B cell (primary cell): ENCODE measurements around the gene PTS. TPM values are rescaled to one million over a fixed set of nuclear protein-coding genes. Genes with fewer than 3 reads are reported as not detected.

Source experiments
- ATAC-seq: fragments of 200-7000 bp; cut with Tn5 transposase; one replicate; pipeline ENCODE4 v1.10.0; 2021; ENCODE audit warnings: low read depth, mild to moderate bottlenecking, moderate number of reproducible peaks, moderate library complexity
- CTCF ChIA-PET: fragments of 350-600 bp; sonication (Branson Sonifier 250); formaldehyde crosslinking; loops from one replicate; lab custom pipeline; 2021; ENCODE audit warnings: antibody characterized with exemption, inconsistent platforms; lab: Charles Lee
- POLR2A ChIA-PET: fragments of 350-600 bp; sonication (Branson Sonifier 250); formaldehyde crosslinking; loops from one replicate; lab custom pipeline; 2021; ENCODE audit warnings: antibody characterized with exemption; lab: Charles Lee
- DNase-seq: peaks from one replicate; pipeline ENCODE4 v3.0.0; 2013
- H2AFZ ChIP-seq: 2 replicates; pipeline ENCODE4 v1.6.1; 2012; ENCODE audit warnings: mild to moderate bottlenecking, low read depth, low read length; ENCODE audit not compliant: insufficient read depth, poor library complexity, severe bottlenecking
- H3K27ac ChIP-seq, 2 donors: 1 replicate in 1 of 2; 2 replicates in 1 of 2; pipeline ENCODE4 v1.5.1; 2012 to 2013; ENCODE audit warnings: low read length in 2 of 2, mild to moderate bottlenecking in 2 of 2, moderate library complexity in 1 of 2
- H3K27me3 ChIP-seq, 4 experiments: fragments of 200-600 bp in 1 of 4; sonication (generic) in 1 of 4; replicated peaks in 1 of 4; 1 replicate in 2 of 4; 2 replicates in 2 of 4; pipeline versions ENCODE4 v1.6.1 to v1.7.0; 2013 to 2016; ENCODE audit warnings: low read length in 3 of 4, mild to moderate bottlenecking in 2 of 4, mixed read lengths in 1 of 4, moderate library complexity in 1 of 4; ENCODE audit not compliant: insufficient read depth in 4 of 4, control insufficient read depth in 3 of 4; ENCODE audit errors: control extremely low read depth in 1 of 4
- H3K36me3 ChIP-seq, 2 experiments: replicated peaks in 1 of 2; 1 replicate in 1 of 2; 2 replicates in 1 of 2; pipeline versions ENCODE4 v1.6.1 to v1.7.1; 2013; ENCODE audit warnings: low read length in 1 of 2; ENCODE audit not compliant: insufficient read depth in 2 of 2, control insufficient read depth in 1 of 2; ENCODE audit errors: control extremely low read depth in 1 of 2, extremely low read depth in 1 of 2
- H3K4me1 ChIP-seq, 2 donors: fragments of 200-600 bp in 1 of 2; sonication (generic) in 1 of 2; 1 replicate in 1 of 2; 2 replicates in 1 of 2; pipeline versions ENCODE4 v1.5.1 to v1.6.1; 2013 to 2017; ENCODE audit warnings: low read length in 2 of 2; ENCODE audit not compliant: control insufficient read depth in 2 of 2, insufficient read depth in 2 of 2
- H3K4me2 ChIP-seq: replicated peaks from 2 replicates; pipeline ENCODE3; 2012; ENCODE audit warnings: mild to moderate bottlenecking, low read depth, low read length; ENCODE audit not compliant: poor library complexity, severe bottlenecking
- H3K4me3 ChIP-seq, 5 experiments: fragments of 200-600 bp in 1 of 5; sonication (generic) in 1 of 5; 1 replicate in 3 of 5; 2 replicates in 2 of 5; pipeline versions ENCODE4 v1.5.1 to v1.7.0; 2011 to 2016; ENCODE audit warnings: low read length in 4 of 5, mild to moderate bottlenecking in 4 of 5, low read depth in 2 of 5, control low read depth in 1 of 5, moderate library complexity in 1 of 5; ENCODE audit not compliant: insufficient read depth in 1 of 5; ENCODE audit errors: control extremely low read depth in 1 of 5, extremely low read depth in 1 of 5
- H3K79me2 ChIP-seq: fragments of 200-600 bp; sonication (generic); one replicate; pipeline ENCODE4 v1.6.0; 2016; ENCODE audit warnings: low read length; ENCODE audit not compliant: control insufficient read depth, insufficient read depth
- H3K9ac ChIP-seq: fragments of 200-600 bp; sonication (generic); 2 replicates; pipeline ENCODE4 v1.6.1; 2017; ENCODE audit warnings: mild to moderate bottlenecking, low read length, moderate library complexity
- H3K9me3 ChIP-seq, 3 donors: one replicate each; pipeline versions ENCODE4 v1.6.1 to v1.7.1; 2013; ENCODE audit warnings: low read length in 2 of 3; ENCODE audit not compliant: control insufficient read depth in 2 of 3, insufficient read depth in 1 of 3; ENCODE audit errors: control extremely low read depth in 1 of 3
- H4K20me1 ChIP-seq: 2 replicates; pipeline ENCODE4 v1.6.0; 2012; ENCODE audit warnings: mild to moderate bottlenecking, low read length; ENCODE audit not compliant: insufficient read depth, control insufficient read depth, poor library complexity, severe bottlenecking
- H3K27ac Mint-ChIP-seq: one replicate; pipeline ENCODE4 v1.8.0; 2021; ENCODE audit warnings: mixed read lengths
- H3K27me3 Mint-ChIP-seq: one replicate; pipeline ENCODE4 v1.8.0; 2021; ENCODE audit warnings: mixed read lengths
- H3K4me1 Mint-ChIP-seq: one replicate; pipeline ENCODE4 v1.8.0; 2021; ENCODE audit warnings: mixed read lengths
- H3K4me3 Mint-ChIP-seq: one replicate; pipeline ENCODE4 v1.8.0; 2021; ENCODE audit warnings: mixed read lengths
- H3K9me3 Mint-ChIP-seq: one replicate; pipeline ENCODE4 v1.8.0; 2022; ENCODE audit warnings: mixed read lengths; ENCODE audit not compliant: insufficient read depth
- CTCF ChIP-seq: fragments of 200-600 bp; IDR thresholded peaks from one replicate; pipeline ENCODE4 v1.8.0; 2022; ENCODE audit warnings: antibody characterized with exemption, mild to moderate bottlenecking
- EZH2 ChIP-seq: IDR thresholded peaks from 2 replicates; pipeline ENCODE4 v1.6.1; 2012; ENCODE audit warnings: borderline replicate concordance, low read depth, mild to moderate bottlenecking, moderate library complexity, low read length; ENCODE audit not compliant: insufficient read depth, poor library complexity, severe bottlenecking
- WGBS: methylation state at CpG from one replicate; pipeline ENCODE4 v1.1.5; 2013; ENCODE audit warnings: missing lambda C conversion rate; ENCODE audit not compliant: insufficient coverage; 5-methylcytosine and 5-hydroxymethylcytosine counted together
- intact Hi-C: fragments of 100-400 bp; cut with micrococcal nuclease; formaldehyde crosslinking; loops from one replicate; pipeline ENCODE4 v1.10.0; 2022
- polyA plus RNA-seq: library from polyadenylated mRNA; depleted of rRNA; stranded (reverse); fragments of >200 nt; gene quantifications from 2 replicates; pipeline ENCODE4 v1.2.3, GENCODE V29; 2012
- total RNA-seq, 2 donors: library from RNA; stranded (reverse); fragments of 120-200 nt in 1 of 2; gene quantifications; 1 replicate in 1 of 2; 2 replicates in 1 of 2; pipeline versions ENCODE4 v1.2.3 to v1.2.4, GENCODE V29; 2013 to 2022

Gene PTS
- total and polyA plus RNA-seq, 2 donors (not counting 1 experiment from before 2014, with no cell fraction given), result 36.2 to 36.9 TPM

GRCh38 chr11:112280268-112281126, 54.3 kb downstream of the PTS start:
- H3K4me2 ChIP-seq, result peak overlapping the region; percentile 91
- H2AFZ ChIP-seq, result peak overlapping the region; percentile 88
- POLR2A ChIA-PET, result interaction anchor here (0.9 to 1.0 kb wide), 3 partner anchors 55 to 61 kb away, joined by 4 to 5 read pairs (median 5); partner anchors contain the start of gene PTS
- H3K27ac ChIP-seq, result peak overlapping the region in 1 of 2 donors; percentile 20
- DNase-seq (peak; percentile 87), ATAC-seq (peak; percentile 93)
- H3K27me3 ChIP-seq, result no peaks in the 10 kb centered on the region
- WGBS, result 2% methylated on average over 15 of the region's 18 CpGs
- CTCF ChIA-PET, result interaction anchor here (0.6 to 19.7 kb wide), 42 partner anchors 8 to 1981 kb away, joined by 3 to 471 read pairs (median 4); partner anchors contain the start of genes ALG9, DIXDC1, PTS and SDHD
- intact Hi-C loops, result loop anchor here (1.0 to 10.0 kb wide), 7 partner anchors 10 to 1034 kb away; partner anchors contain the start of genes PTS, SIK2 and TTC12
- peaks cover 18% of the 10 kb centered on the region for H3K4me1 Mint-ChIP-seq
- H3K9me3 Mint-ChIP-seq, result no peaks in the 10 kb centered on the region
- no peaks in the 10 kb centered on the region for H3K27me3 Mint-ChIP-seq
- H4K20me1 ChIP-seq, result no peaks in the 10 kb centered on the region
- peak; percentile 64 for TF ChIP-seq CTCF
- TF ChIP-seq EZH2, result no peak
- H3K4me3 ChIP-seq, result peak overlapping the region; percentile 59 to 80 (median 69)
- H3K9me3 ChIP-seq, result no peaks in the 10 kb centered on the region
- H3K4me1 ChIP-seq, result peaks cover 7 to 15% of the 10 kb centered on the region in 2 donors
- peak overlapping the region; percentile 71 for H3K9ac ChIP-seq
- no peaks in the 10 kb centered on the region for H3K36me3 ChIP-seq
- peak overlapping the region; percentile 98 for H3K4me3 Mint-ChIP-seq
- peak overlapping the region; percentile 87 for H3K27ac Mint-ChIP-seq
- H3K79me2 ChIP-seq, result no peaks in the 10 kb centered on the region
